ACC112 (cell line): ENCODE data around the gene NPHP1.
"Not testable (repeated sequence)": the region's sequence is repeated elsewhere in the genome, so short reads cannot be mapped to it uniquely, and the experiment has no call there.

ENCODE experiments used
- H2AFZ ChIP-seq: fragments of 200-600 bp; sonication (generic); one replicate; pipeline ENCODE4 v1.6.0; 2017; ENCODE audit warnings: antibody characterized with exemption, low read length; ENCODE audit not compliant: unreplicated experiment
- H3K27ac ChIP-seq: fragments of 200-600 bp; sonication (generic); 2 replicates; pipeline ENCODE4 v1.5.1; 2014; ENCODE audit warnings: low read depth, mild to moderate bottlenecking, antibody characterized with exemption, low read length, moderate library complexity
- H3K27me3 ChIP-seq: fragments of 200-600 bp; sonication (generic); 2 replicates; pipeline ENCODE4 v1.6.1; 2014; ENCODE audit warnings: mild to moderate bottlenecking, antibody characterized with exemption, low read length, moderate library complexity, mixed read lengths; ENCODE audit not compliant: insufficient read depth
- H3K36me3 ChIP-seq: fragments of 200-600 bp; sonication (generic); 2 replicates; pipeline ENCODE4 v1.6.1; 2016; ENCODE audit warnings: mild to moderate bottlenecking, antibody characterized with exemption, low read length, moderate library complexity, mixed read lengths; ENCODE audit not compliant: insufficient read depth
- H3K4me1 ChIP-seq: fragments of 200-600 bp; sonication (generic); one replicate; pipeline ENCODE4 v1.6.1; 2016; ENCODE audit warnings: low read length, mixed read lengths; ENCODE audit not compliant: insufficient read depth, unreplicated experiment, control insufficient read depth
- H3K4me3 ChIP-seq: fragments of 200-600 bp; sonication (generic); 2 replicates; pipeline ENCODE4 v1.5.1; 2014; ENCODE audit warnings: mild to moderate bottlenecking, low read depth, low read length
- H3K79me2 ChIP-seq: fragments of 200-600 bp; sonication (generic); one replicate; pipeline ENCODE4 v1.6.0; 2016; ENCODE audit warnings: low read length; ENCODE audit not compliant: control insufficient read depth, unreplicated experiment, insufficient read depth

NPHP1 gene

GRCh38 chr2:110204408-110205385, at the start of gene NPHP1:
Gene NPHP1 (minus strand): TSS chr2:110205013. CDS start chr2:110204968, 45 bp downstream.
- Histone ChIP-seq H3K27ac (no peak within 1 kb of the TSS), H3K4me3 (peak within 1 kb of the TSS; percentile 90), H3K36me3 (peaks cover 1% of the 10 kb centered on the region; the same call in 1 of the 2 replicates), H3K4me1 (peaks cover 18% of the 10 kb centered on the region), H2AFZ (peak within 1 kb of the TSS; percentile 99), H3K79me2 (no peaks in the 10 kb centered on the region), H3K27me3 (no peaks in the 10 kb centered on the region)

- not testable (repeated sequence) for H3K27ac ChIP-seq, H2AFZ ChIP-seq, H3K79me2 ChIP-seq, H3K4me1 ChIP-seq, H3K36me3 ChIP-seq, H3K4me3 ChIP-seq, H3K27me3 ChIP-seq
Measured at GRCh38 chr2:110248081-110248795, 43.4 kb upstream of the NPHP1 start.

- not testable (repeated sequence) for H3K27me3 ChIP-seq, H3K4me3 ChIP-seq, H2AFZ ChIP-seq, H3K4me1 ChIP-seq, H3K79me2 ChIP-seq, H3K27ac ChIP-seq, H3K36me3 ChIP-seq
Measured at GRCh38 chr2:110245488-110246435, 40.9 kb upstream of the NPHP1 start.

GRCh38 chr2:110243283-110243682, 38.5 kb upstream of the NPHP1 start:
- not testable (repeated sequence) for H3K36me3 ChIP-seq, H3K4me3 ChIP-seq, H3K27me3 ChIP-seq, H2AFZ ChIP-seq, H3K27ac ChIP-seq, H3K4me1 ChIP-seq, H3K79me2 ChIP-seq

GRCh38 chr2:110234514-110234913, 29.7 kb upstream of the NPHP1 start:
- H3K79me2 ChIP-seq, H3K27me3 ChIP-seq, H3K4me3 ChIP-seq, H3K27ac ChIP-seq, H3K4me1 ChIP-seq, H2AFZ ChIP-seq, H3K36me3 ChIP-seq: not testable (repeated sequence)

- not testable (repeated sequence) for H3K27ac ChIP-seq, H3K79me2 ChIP-seq, H3K4me1 ChIP-seq, H3K36me3 ChIP-seq, H3K4me3 ChIP-seq, H2AFZ ChIP-seq
- peaks cover 11% of the 10 kb centered on the region for H3K27me3 ChIP-seq
Measured at GRCh38 chr2:110229886-110230285, 25.1 kb upstream of the NPHP1 start.

- H3K36me3 ChIP-seq, H2AFZ ChIP-seq: not testable (repeated sequence)
Measured at GRCh38 chr2:110222626-110223025, 17.8 kb upstream of the NPHP1 start.

GRCh38 chr2:110221938-110222337, 17.1 kb upstream of the NPHP1 start:
- H3K79me2 ChIP-seq: no peaks in the 10 kb centered on the region
- H3K4me3 ChIP-seq: no peak overlapping the region
- H3K36me3 ChIP-seq: no peaks in the 10 kb centered on the region
- H3K27me3 ChIP-seq: peaks cover 51% of the 10 kb centered on the region
- H3K4me1 ChIP-seq: no peaks in the 10 kb centered on the region
- H2AFZ ChIP-seq: no peak overlapping the region
- no peak overlapping the region for H3K27ac ChIP-seq

More at GRCh38 chr2:110222626-110223025, 17.8 kb upstream of the NPHP1 start:
- not testable (repeated sequence) for H3K4me3 ChIP-seq, H3K79me2 ChIP-seq, H3K4me1 ChIP-seq, H3K27ac ChIP-seq
- peaks cover 53% of the 10 kb centered on the region for H3K27me3 ChIP-seq

- peaks cover 61% of the 10 kb centered on the region for H3K27me3 ChIP-seq
- no peak overlapping the region for H3K4me3 ChIP-seq
- H3K4me1 ChIP-seq: no peaks in the 10 kb centered on the region
- H3K79me2 ChIP-seq: no peaks in the 10 kb centered on the region
- no peaks in the 10 kb centered on the region for H3K36me3 ChIP-seq
- H2AFZ ChIP-seq: no peak overlapping the region
- H3K27ac ChIP-seq: no peak overlapping the region
Measured at GRCh38 chr2:110220190-110220564, 15.4 kb upstream of the NPHP1 start.

GRCh38 chr2:110219496-110220189, 14.8 kb upstream of the NPHP1 start:
- Histone ChIP-seq H3K36me3 (no peaks in the 10 kb centered on the region), H3K27me3 (peaks cover 59% of the 10 kb centered on the region), H3K27ac (no peak overlapping the region), H2AFZ (no peak overlapping the region), H3K4me3 (no peak overlapping the region), H3K4me1 (no peaks in the 10 kb centered on the region), H3K79me2 (no peaks in the 10 kb centered on the region)
